Endothelial cell of umbilical vein (primary cell): ENCODE data around the gene CACNA1C. TPM values are rescaled to one million over a fixed set of nuclear protein-coding genes. Genes with fewer than 3 reads are reported as not detected.

Source experiments
- BruUV-seq: library from RNA; stranded (reverse); fragments of 400-500 nt; replicated peaks from 2 replicates; lab custom pipeline; 2021; lab: Mats Ljungman, UMichigan
- CTCF ChIA-PET: fragments of 300-600, 350-600 bp; sonication (Branson Sonifier 250); formaldehyde crosslinking; loops from one replicate; lab custom pipeline; 2021; ENCODE audit warnings: antibody characterized with exemption, inconsistent platforms; lab: Charles Lee
- POLR2A ChIA-PET: fragments of 300-600, 350-600 bp; sonication (Branson Sonifier 250); formaldehyde crosslinking; loops from one replicate; lab custom pipeline; 2021; ENCODE audit warnings: antibody characterized with exemption, inconsistent platforms; lab: Charles Lee
- DNase-seq: peaks from one replicate; pipeline ENCODE4 v3.0.0-alpha.2; 2011; ENCODE audit warnings: low read depth, low spot score
- FAIRE-seq: peaks from 2 replicates; lab custom pipeline; 2011; peaks lifted over from hg19 to GRCh38; lab: Jason Lieb, UNC
- H2AFZ ChIP-seq: 2 replicates; pipeline ENCODE4 v1.6.0; 2012; ENCODE audit warnings: low read depth, low read length, control low read depth, inconsistent platforms
- H3K27ac ChIP-seq: 2 replicates; pipeline ENCODE4 v1.5.1; 2011; ENCODE audit warnings: low read depth, mild to moderate bottlenecking, control low read depth, low read length, moderate library complexity; ENCODE audit not compliant: insufficient read depth
- H3K27me3 ChIP-seq, 2 experiments: 2 replicates each; pipeline versions ENCODE4 v1.6.0 to v1.6.1; 2011; ENCODE audit warnings: low read length in 2 of 2, mixed read lengths in 1 of 2; ENCODE audit not compliant: control insufficient read depth in 2 of 2, insufficient read depth in 2 of 2
- H3K36me3 ChIP-seq, 2 experiments: 2 replicates in 1 of 2; 3 replicates in 1 of 2; pipeline ENCODE4 v1.5.1; 2011; ENCODE audit warnings: low read length in 2 of 2, mild to moderate bottlenecking in 1 of 2, moderate library complexity in 1 of 2; ENCODE audit not compliant: control insufficient read depth in 2 of 2, insufficient read depth in 2 of 2; ENCODE audit errors: extremely low read depth in 1 of 2
- H3K4me1 ChIP-seq: 3 replicates; pipeline ENCODE4 v1.5.1; 2011; ENCODE audit warnings: mild to moderate bottlenecking, low read length; ENCODE audit not compliant: control insufficient read depth, insufficient read depth; ENCODE audit errors: extremely low read depth
- H3K4me2 ChIP-seq: 2 replicates; pipeline ENCODE4 v1.6.1; 2011; ENCODE audit warnings: low read length, control low read depth, mixed read lengths; ENCODE audit not compliant: insufficient read depth
- H3K4me3 ChIP-seq, 3 experiments: fragments of 200-600 bp in 1 of 3; sonication (generic), shearing (Covaris generic) in 1 of 3; replicated peaks in 1 of 3; 2 replicates each; pipeline ENCODE4 v1.5.1; 2011 to 2016; ENCODE audit warnings: control low read depth in 3 of 3, low read length in 3 of 3, mild to moderate bottlenecking in 2 of 3, inconsistent platforms in 1 of 3, low read depth in 1 of 3, moderate library complexity in 1 of 3; ENCODE audit not compliant: insufficient read depth in 1 of 3
- H3K79me2 ChIP-seq: 2 replicates; pipeline ENCODE4 v1.6.0; 2012; ENCODE audit warnings: low read length, inconsistent platforms; ENCODE audit not compliant: control insufficient read depth, insufficient read depth
- H3K9ac ChIP-seq: replicated peaks from 2 replicates; pipeline ENCODE3; 2011; ENCODE audit warnings: low read length, control low read depth; ENCODE audit not compliant: insufficient read depth; ENCODE audit errors: extremely low read depth
- H3K9me1 ChIP-seq: replicated peaks from 3 replicates; pipeline ENCODE4 v1.6.0; 2011; ENCODE audit warnings: mild to moderate bottlenecking, low read length; ENCODE audit not compliant: control insufficient read depth, insufficient read depth; ENCODE audit errors: extremely low read depth
- H3K9me3 ChIP-seq: replicated peaks from 2 replicates; pipeline ENCODE4 v1.5.1; 2012; ENCODE audit warnings: low read length, inconsistent platforms; ENCODE audit not compliant: control insufficient read depth, insufficient read depth
- H4K20me1 ChIP-seq: replicated peaks from 2 replicates; pipeline ENCODE3; 2011; ENCODE audit warnings: mild to moderate bottlenecking, low read length; ENCODE audit not compliant: control insufficient read depth, insufficient read depth; ENCODE audit errors: extremely low read depth
- EZH2 ChIP-seq: IDR thresholded peaks from 2 replicates; pipeline ENCODE4 v1.6.1; 2012; ENCODE audit warnings: borderline replicate concordance, low read depth, mild to moderate bottlenecking, moderate library complexity, low read length, inconsistent platforms; ENCODE audit not compliant: severe bottlenecking
- FOS ChIP-seq: IDR thresholded peaks from 2 replicates; pipeline ENCODE4 v1.6.1; 2011; ENCODE audit warnings: mild to moderate bottlenecking, low read length, moderate library complexity, borderline replicate concordance; ENCODE audit not compliant: insufficient read depth
- GATA2 ChIP-seq: IDR thresholded peaks from 2 replicates; pipeline ENCODE4 v1.7.0; 2011; ENCODE audit warnings: low read depth, mild to moderate bottlenecking, moderate library complexity, mixed read lengths, low read length; ENCODE audit not compliant: insufficient read length, insufficient read depth
- JUN ChIP-seq: IDR thresholded peaks from 2 replicates; pipeline ENCODE4 v1.6.1; 2011; ENCODE audit warnings: borderline replicate concordance, low read depth; ENCODE audit not compliant: insufficient read length, insufficient read depth
- MAX ChIP-seq: IDR thresholded peaks from 2 replicates; pipeline ENCODE4 v1.6.1; 2011; ENCODE audit not compliant: insufficient read depth, insufficient read length
- MYC ChIP-seq: IDR thresholded peaks from one replicate; pipeline ENCODE4 v1.6.1; 2011; ENCODE audit warnings: mild to moderate bottlenecking, low read depth, low read length
- POLR2A ChIP-seq: IDR thresholded peaks from 2 replicates; pipeline ENCODE4 v1.6.1; 2012; ENCODE audit warnings: low read depth, mild to moderate bottlenecking, control low read depth, low read length
- POLR2AphosphoS5 ChIP-seq: IDR thresholded peaks from 2 replicates; pipeline ENCODE4 v1.6.1; 2012; ENCODE audit warnings: low read depth, mild to moderate bottlenecking, control low read depth, low read length, moderate library complexity; ENCODE audit not compliant: insufficient read depth
- dilution Hi-C: fragments of 300-500 bp; cut with MboI; formaldehyde crosslinking; loops from one replicate; pipeline ENCODE4 v1.15.0; 2019; ENCODE audit warnings: low sequenced_read_pairs; ENCODE audit not compliant: extremely low pct_ligation_motif_present
- intact Hi-C: fragments of 100-400 bp; cut with micrococcal nuclease; formaldehyde crosslinking; loops from one replicate; pipeline ENCODE4 v1.10.0; 2022
- polyA plus RNA-seq, 4 experiments: library from polyadenylated mRNA; depleted of rRNA in 3 of 4; stranded (reverse) in 3 of 4; unstranded in 1 of 4; fragments of >200 nt; gene quantifications; 2 replicates each; pipeline versions ENCODE4 v1.2.1 to v1.2.3, GENCODE V29; 2011 to 2012; ENCODE audit warnings: missing spikeins in 1 of 4
- total RNA-seq: library from RNA; stranded (reverse); gene quantifications from 2 replicates; pipeline ENCODE4 v1.2.3, GENCODE V29; 2021
- TF ChIP-seq, protein P1 (sequence below), 2 donors: IDR thresholded peaks; 1 replicate in 1 of 2; 2 replicates in 1 of 2; pipeline ENCODE4 v1.5.1; 2011; ENCODE audit warnings: low read length in 2 of 2, mild to moderate bottlenecking in 2 of 2, moderate library complexity in 2 of 2, control low read depth in 1 of 2, inconsistent platforms in 1 of 2, low read depth in 1 of 2; ENCODE audit not compliant: insufficient read depth in 1 of 2; ENCODE audit errors: extremely low read depth in 1 of 2

Gene CACNA1C
- total and polyA plus RNA-seq, 2 donors (not counting 3 experiments of a cell fraction or from before 2014, with no cell fraction given) = not detected

DNA sequence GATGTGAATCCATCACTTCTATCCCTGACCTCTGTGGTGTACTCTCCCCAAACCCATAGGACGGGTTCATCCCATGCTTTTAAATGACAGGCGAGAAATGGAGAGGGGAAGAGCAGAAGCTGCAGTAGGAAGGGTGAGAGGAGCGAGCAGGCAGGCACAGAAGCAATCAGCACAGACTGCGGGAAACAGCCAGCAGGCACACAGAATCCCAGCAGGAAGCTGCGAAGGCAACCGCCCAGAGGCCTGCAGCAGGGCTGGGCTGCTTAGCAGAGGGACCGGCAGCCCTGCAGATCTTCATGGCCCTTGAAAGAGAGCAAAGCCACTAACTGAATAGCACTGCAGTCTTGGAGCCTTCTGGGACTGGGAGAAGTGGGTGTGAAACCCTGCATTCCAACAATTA lies 455.0 kb downstream of the CACNA1C start:
- TF ChIP-seq EZH2 = no peak
- no peak for TF ChIP-seq POLR2AphosphoS5
- no peak for TF ChIP-seq POLR2A
- TF ChIP-seq MYC = no peak
- no peak for TF ChIP-seq JUN
- no peak for TF ChIP-seq GATA2
- TF ChIP-seq, protein P1, sequence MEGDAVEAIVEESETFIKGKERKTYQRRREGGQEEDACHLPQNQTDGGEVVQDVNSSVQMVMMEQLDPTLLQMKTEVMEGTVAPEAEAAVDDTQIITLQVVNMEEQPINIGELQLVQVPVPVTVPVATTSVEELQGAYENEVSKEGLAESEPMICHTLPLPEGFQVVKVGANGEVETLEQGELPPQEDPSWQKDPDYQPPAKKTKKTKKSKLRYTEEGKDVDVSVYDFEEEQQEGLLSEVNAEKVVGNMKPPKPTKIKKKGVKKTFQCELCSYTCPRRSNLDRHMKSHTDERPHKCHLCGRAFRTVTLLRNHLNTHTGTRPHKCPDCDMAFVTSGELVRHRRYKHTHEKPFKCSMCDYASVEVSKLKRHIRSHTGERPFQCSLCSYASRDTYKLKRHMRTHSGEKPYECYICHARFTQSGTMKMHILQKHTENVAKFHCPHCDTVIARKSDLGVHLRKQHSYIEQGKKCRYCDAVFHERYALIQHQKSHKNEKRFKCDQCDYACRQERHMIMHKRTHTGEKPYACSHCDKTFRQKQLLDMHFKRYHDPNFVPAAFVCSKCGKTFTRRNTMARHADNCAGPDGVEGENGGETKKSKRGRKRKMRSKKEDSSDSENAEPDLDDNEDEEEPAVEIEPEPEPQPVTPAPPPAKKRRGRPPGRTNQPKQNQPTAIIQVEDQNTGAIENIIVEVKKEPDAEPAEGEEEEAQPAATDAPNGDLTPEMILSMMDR (IDR thresholded peaks at IDR 0.05; ENCODE audit: extremely low read depth in 1 of 2, insufficient read depth in 1 of 2, low read depth in 1 of 2, low read length in 2 of 2) = no peak
- TF ChIP-seq FOS = no peak
- no peak for TF ChIP-seq MAX
- Histone ChIP-seq H3K27me3 (no peaks in the 10 kb centered on the region), H3K9ac (no peak overlapping the region), H3K9me3 (no peaks in the 10 kb centered on the region), H4K20me1 (no peaks in the 10 kb centered on the region), H3K4me3 (no peak overlapping the region), H3K36me3 (no peaks in the 10 kb centered on the region), H2AFZ (no peak overlapping the region), H3K4me1 (no peaks in the 10 kb centered on the region), H3K27ac (no peak overlapping the region), H3K4me2 (no peak overlapping the region), H3K9me1 (no peaks in the 10 kb centered on the region), H3K79me2 (no peaks in the 10 kb centered on the region)
- no TSS peak for BruUV-seq
- intact Hi-C loops (no loop called here), dilution Hi-C loops (no loop called here)
- ChIA-PET POLR2A (no interaction called here), CTCF (interaction anchor here (0.7 kb wide), 1 partner anchor 27 kb away, joined by 4 read pairs; no protein-coding TSS in a partner anchor)
- DNase-seq (no peak), FAIRE-seq (no peak)
